Measurements from ENCODE around the gene ULK4. TPM values are rescaled to one million over a fixed set of nuclear protein-coding genes. Genes with fewer than 3 reads are reported as not detected.

The ULK4 gene
- total RNA-seq, 1 experiment from 2014 or later, result 14.3 TPM

DNA sequence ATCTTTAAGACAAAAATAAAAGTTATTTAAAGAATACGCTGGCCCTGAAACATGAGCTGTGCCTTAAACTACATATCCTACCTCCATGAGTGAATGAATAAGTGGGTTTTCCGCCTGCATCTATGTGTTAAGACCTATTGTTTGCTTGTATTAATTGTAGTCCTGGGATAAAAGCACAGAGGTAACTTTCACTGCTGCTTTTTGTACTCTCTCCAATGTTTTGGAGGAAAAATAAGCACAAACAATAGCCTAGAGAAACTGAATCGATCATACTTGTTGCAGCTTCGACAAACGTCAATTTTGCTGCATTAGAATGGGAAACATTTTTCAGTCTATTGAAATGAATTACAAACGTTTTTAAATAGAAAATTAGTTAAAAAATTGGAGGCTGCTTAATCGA, 763.9 kb downstream of the ULK4 start:
- CTCF ChIA-PET, result no interaction called here
- Histone ChIP-seq H3K27me3 (ENCODE audit: control insufficient read depth, insufficient read depth, low read length) (no peaks in the 10 kb centered on the region), H3K4me1 (ENCODE audit: control insufficient read depth, insufficient read depth, low read length) (peaks cover 18% of the 10 kb centered on the region), H3K27ac (ENCODE audit: low read length) (no peak overlapping the region), H3K36me3 (ENCODE audit: control insufficient read depth, insufficient read depth, low read length) (peaks cover 2% of the 10 kb centered on the region; the same call in 1 of the 2 replicates), H3K9me3 (ENCODE audit: control insufficient read depth, insufficient read depth, low read depth, low read length) (no peaks in the 10 kb centered on the region), H3K4me3 (ENCODE audit: low read depth in 2 of 2, low read length in 2 of 2) (no peak overlapping the region)
- intact Hi-C loops (cut with micrococcal nuclease; ENCODE audit: unreplicated experiment) (no loop called here), in situ Hi-C loops (cut with HindIII; ENCODE audit: low pct_unique_long_range_greater_than_20kb, low sequenced_read_pairs) (no loop called here)
- DNase-seq (ENCODE audit: low read depth, low spot score), result no peak
- POLR2A ChIA-PET, result no interaction called here
- TF ChIP-seq POLR2AphosphoS5 (IDR thresholded peaks at IDR 0.05; ENCODE audit: low read depth, low read length) (no peak), SIN3A (IDR thresholded peaks at IDR 0.05; ENCODE audit: borderline replicate concordance, insufficient read depth, low read depth, low read length) (no peak), TCF7L2 (IDR thresholded peaks at IDR 0.05; ENCODE audit: low read depth, low read length) (no peak), CTCF (IDR thresholded peaks at IDR 0.05) (no peak)
- TF ChIP-seq, protein P1, sequence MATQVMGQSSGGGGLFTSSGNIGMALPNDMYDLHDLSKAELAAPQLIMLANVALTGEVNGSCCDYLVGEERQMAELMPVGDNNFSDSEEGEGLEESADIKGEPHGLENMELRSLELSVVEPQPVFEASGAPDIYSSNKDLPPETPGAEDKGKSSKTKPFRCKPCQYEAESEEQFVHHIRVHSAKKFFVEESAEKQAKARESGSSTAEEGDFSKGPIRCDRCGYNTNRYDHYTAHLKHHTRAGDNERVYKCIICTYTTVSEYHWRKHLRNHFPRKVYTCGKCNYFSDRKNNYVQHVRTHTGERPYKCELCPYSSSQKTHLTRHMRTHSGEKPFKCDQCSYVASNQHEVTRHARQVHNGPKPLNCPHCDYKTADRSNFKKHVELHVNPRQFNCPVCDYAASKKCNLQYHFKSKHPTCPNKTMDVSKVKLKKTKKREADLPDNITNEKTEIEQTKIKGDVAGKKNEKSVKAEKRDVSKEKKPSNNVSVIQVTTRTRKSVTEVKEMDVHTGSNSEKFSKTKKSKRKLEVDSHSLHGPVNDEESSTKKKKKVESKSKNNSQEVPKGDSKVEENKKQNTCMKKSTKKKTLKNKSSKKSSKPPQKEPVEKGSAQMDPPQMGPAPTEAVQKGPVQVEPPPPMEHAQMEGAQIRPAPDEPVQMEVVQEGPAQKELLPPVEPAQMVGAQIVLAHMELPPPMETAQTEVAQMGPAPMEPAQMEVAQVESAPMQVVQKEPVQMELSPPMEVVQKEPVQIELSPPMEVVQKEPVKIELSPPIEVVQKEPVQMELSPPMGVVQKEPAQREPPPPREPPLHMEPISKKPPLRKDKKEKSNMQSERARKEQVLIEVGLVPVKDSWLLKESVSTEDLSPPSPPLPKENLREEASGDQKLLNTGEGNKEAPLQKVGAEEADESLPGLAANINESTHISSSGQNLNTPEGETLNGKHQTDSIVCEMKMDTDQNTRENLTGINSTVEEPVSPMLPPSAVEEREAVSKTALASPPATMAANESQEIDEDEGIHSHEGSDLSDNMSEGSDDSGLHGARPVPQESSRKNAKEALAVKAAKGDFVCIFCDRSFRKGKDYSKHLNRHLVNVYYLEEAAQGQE (IDR thresholded peaks at IDR 0.05; ENCODE audit: insufficient read depth in 1 of 2, low read depth in 2 of 2, low read length in 1 of 2), result no peak
- no peak for ATAC-seq
- no TSS peak for BruUV-seq (replicated peaks)

Other genes starting within 250 kb of the ULK4 start
- 38.4 TPM for gene TRAK1, start 129.3 kb upstream of the ULK4 start, total RNA-seq (2021; ENCODE audit: unreplicated experiment)